ENCODE measurements around the gene SUMF2. TPM values are rescaled to one million over a fixed set of nuclear protein-coding genes. Genes with fewer than 3 reads are reported as not detected.

SUMF2 gene
- total and polyA plus RNA-seq, 2 experiments from 2014 or later: 32.9 to 45.7 TPM

GRCh38 chr7:56106108-56107073 lies 42.3 kb downstream of the SUMF2 start, which contains the start of gene CHCHD2 (continued):
- no peak for TF ChIP-seq REST (IDR thresholded peaks at IDR 0.05; ENCODE audit: unreplicated experiment)
- no peak for TF ChIP-seq ZNF114 (CRISPR knock-in tag; IDR thresholded peaks at IDR 0.05)
- no peak for TF ChIP-seq ZNF331 (CRISPR knock-in tag; IDR thresholded peaks at IDR 0.05; ENCODE audit: low read depth)
- TF ChIP-seq ETS1 (IDR thresholded peaks at IDR 0.05): no peak
- no peak for TF ChIP-seq NANOG (IDR thresholded peaks at IDR 0.05; ENCODE audit: borderline replicate concordance)
- TF ChIP-seq STAT1 (IDR thresholded peaks at IDR 0.05; ENCODE audit: unreplicated experiment): no peak
- no peak for TF ChIP-seq CREB1 (CRISPR knock-in tag; IDR thresholded peaks at IDR 0.05; ENCODE audit: low read depth)
- no peak for TF ChIP-seq CTCF (conservative IDR thresholded peaks at IDR 0.05; ENCODE audit: low read depth in 2 of 2)

GRCh38 chr7:56107954-56108258 lies 43.8 kb downstream of the SUMF2 start:
- Histone ChIP-seq H3K27ac (ENCODE audit: low read depth) (no peak overlapping the region), H3K4me2 (no peak overlapping the region), H3K4me1 (ENCODE audit: insufficient read depth) (no peaks in the 10 kb centered on the region), H3K27me3 (ENCODE audit: insufficient read depth) (no peaks in the 10 kb centered on the region), H3K79me2 (replicated peaks; ENCODE audit: insufficient read depth) (no peaks in the 10 kb centered on the region), H3K9me2 (ENCODE audit: insufficient read depth) (no peaks in the 10 kb centered on the region), H3K36me3 (ENCODE audit: insufficient read depth) (no peaks in the 10 kb centered on the region; the same call in none of the 2 replicates), H3F3A (replicated peaks; ENCODE audit: low read depth) (no peaks in the 10 kb centered on the region), H2AFZ (no peak overlapping the region), H3K4me3 (no peak overlapping the region), H4K20me1 (replicated peaks; ENCODE audit: insufficient read depth) (no peaks in the 10 kb centered on the region)
- DNase-seq (ENCODE audit: low spot score) (no peak), ATAC-seq (no peak)
- no peak for TF ChIP-seq POLR2AphosphoS5 (IDR thresholded peaks at IDR 0.05; ENCODE audit: low read depth)
- TF ChIP-seq STAT1 (IDR thresholded peaks at IDR 0.05; ENCODE audit: unreplicated experiment): no peak
- no peak for TF ChIP-seq EZH2 (IDR thresholded peaks at IDR 0.05; ENCODE audit: low read depth, unreplicated experiment)
- TF ChIP-seq CTCF (conservative IDR thresholded peaks at IDR 0.05; ENCODE audit: low read depth in 2 of 2): no peak
- TF ChIP-seq NANOG (IDR thresholded peaks at IDR 0.05; ENCODE audit: borderline replicate concordance): no peak
- H3K9me3 Mint-ChIP-seq: peaks cover 96% of the 10 kb centered on the region
- no peaks in the 10 kb centered on the region for H3K4me1 Mint-ChIP-seq
- no peak overlapping the region for H3K4me3 Mint-ChIP-seq
- H3K27me3 Mint-ChIP-seq (ENCODE audit: insufficient read depth, low read depth, poor library complexity): no peaks in the 10 kb centered on the region
- H3K36me3 Mint-ChIP-seq (ENCODE audit: low read depth): peaks cover 18% of the 10 kb centered on the region
- no peak overlapping the region for H3K27ac Mint-ChIP-seq

Measured in GM23338 (cell line).